Sigmoid colon (tissue), 7 donors: ENCODE results near the gene GLIS2. TPM values are rescaled to one million over a fixed set of nuclear protein-coding genes. Genes with fewer than 3 reads are reported as not detected.

Source experiments
- DNase-seq: peaks from one replicate; pipeline ENCODE4 v3.0.0-alpha.2; 2019
- H3K27ac ChIP-seq, 4 donors: fragments of 200-600 bp; sonication (generic); one replicate each; pipeline ENCODE4 v1.5.1; 2016 to 2019; ENCODE audit warnings: mild to moderate bottlenecking in 1 of 4
- H3K27me3 ChIP-seq, 3 donors: fragments of 200-600 bp; sonication (generic); one replicate each; pipeline ENCODE4 v1.5.1; 2019; ENCODE audit warnings: mild to moderate bottlenecking in 1 of 3
- H3K36me3 ChIP-seq, 4 donors: fragments of 200-600 bp; sonication (generic); one replicate each; pipeline ENCODE4 v1.5.1; 2016 to 2019
- H3K4me1 ChIP-seq, 4 donors: fragments of 200-600 bp; sonication (generic); one replicate each; pipeline ENCODE4 v1.5.1; 2017 to 2019
- H3K4me3 ChIP-seq, 4 donors: fragments of 200-600 bp; sonication (generic); one replicate each; pipeline ENCODE4 v1.5.1; 2017 to 2019; ENCODE audit warnings: mild to moderate bottlenecking in 2 of 4, moderate library complexity in 1 of 4
- H3K9me3 ChIP-seq, 4 donors: fragments of 200-600 bp in 3 of 4; sonication (generic) in 3 of 4; one replicate each; pipeline versions ENCODE4 v1.5.1 to v1.6.1; 2013 to 2019
- EP300 ChIP-seq, 4 donors: sonication (generic); formaldehyde crosslinking; IDR thresholded peaks; one replicate each; pipeline ENCODE4 v1.6.1; 2017; ENCODE audit warnings: antibody characterized with exemption in 4 of 4
- POLR2A ChIP-seq, 2 donors: fragments of 450-650 bp; IDR thresholded peaks; one replicate each; pipeline ENCODE4 v1.6.1; 2016; ENCODE audit warnings: antibody characterized with exemption in 2 of 2, mild to moderate bottlenecking in 2 of 2, moderate library complexity in 2 of 2
- POLR2AphosphoS5 ChIP-seq, 4 donors: sonication (generic); formaldehyde crosslinking; IDR thresholded peaks; one replicate each; pipeline ENCODE4 v1.6.1; 2017; ENCODE audit warnings: antibody characterized with exemption in 4 of 4
- WGBS, 2 donors: extraction: QIAGEN DNeasy Blood & Tissue Kit; methylation state at CpG; one replicate each; pipeline ENCODE4 v1.1.7; 2013; 5-methylcytosine and 5-hydroxymethylcytosine counted together
- intact Hi-C: fragments of 100-400 bp; cut with DNase I; formaldehyde crosslinking; loops from one replicate; pipeline ENCODE4 v1.15.1; 2023
- polyA plus RNA-seq, 3 donors: library from polyadenylated mRNA; stranded (reverse); fragments of 200-250 nt; gene quantifications; one replicate each; pipeline ENCODE4 v1.2.3, GENCODE V29; 2013
- total RNA-seq, 4 donors: library from RNA; depleted of rRNA; stranded (reverse); fragments of >200 nt; gene quantifications; one replicate each; pipeline ENCODE4 v1.1.0, GENCODE V29; 2016
- TF ChIP-seq, protein P1 (sequence below), 4 experiments: fragments of 450-650 bp in 3 of 4; fragments of 200-600 bp in 1 of 4; IDR thresholded peaks; one replicate each; pipeline ENCODE4 v1.5.1; 2016 to 2019; ENCODE audit warnings: antibody characterized with exemption in 4 of 4, mild to moderate bottlenecking in 3 of 4, moderate library complexity in 2 of 4
- donor health status: healthy with polysubstance abuse.
- donor health status: Bipolar disorder and iron deficiency.
- donor health status: healthy.

Gene GLIS2
- total and polyA plus RNA-seq, 7 donors: 0.69 to 11.9 (median 5.4) TPM

DNA sequence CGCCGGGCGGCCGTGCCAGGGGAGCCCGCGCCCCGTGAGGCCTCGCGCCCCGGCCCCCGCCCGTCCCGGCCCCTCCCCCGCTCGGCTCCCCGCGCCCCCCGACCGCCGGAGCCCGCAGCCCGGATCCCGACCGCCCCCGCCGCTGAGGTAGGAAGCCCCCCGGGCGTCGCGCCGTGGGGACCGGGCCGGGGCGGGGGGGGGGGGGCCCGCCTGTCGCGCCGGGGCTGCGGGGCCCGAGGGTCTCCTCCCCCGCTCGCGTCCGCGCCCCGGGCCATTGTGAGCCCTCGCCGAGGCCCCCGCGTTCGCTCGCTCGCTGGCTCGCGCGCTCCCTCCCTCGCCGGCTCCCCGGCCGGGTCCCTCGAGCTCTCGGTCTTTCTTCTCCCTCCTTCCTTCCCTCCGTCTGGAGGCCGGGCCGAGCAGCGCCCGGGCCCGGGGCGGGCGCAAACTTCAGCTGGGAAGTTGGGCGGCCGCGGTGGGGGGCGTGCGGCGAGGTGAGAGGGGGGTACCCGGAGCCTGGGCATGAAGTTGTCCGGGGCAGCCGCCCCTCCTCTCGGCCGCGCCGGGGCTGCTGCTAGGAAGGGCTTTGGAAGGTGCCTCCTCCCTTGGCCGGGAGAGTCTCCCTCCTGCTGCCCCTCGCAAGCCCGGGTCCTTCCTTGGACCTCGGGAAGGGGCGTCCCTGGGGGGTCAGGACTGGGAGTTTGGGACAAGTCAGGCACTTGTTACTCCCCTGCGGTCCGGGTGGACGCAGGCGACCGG is 419 bp downstream of the GLIS2 start:
- H3K27ac ChIP-seq: peak overlapping the region; percentile 90 to 98 (median 96)
- peak; percentile 59 for DNase-seq
- H3K36me3 ChIP-seq: no peaks in the 10 kb centered on the region
- no peaks in the 10 kb centered on the region for H3K27me3 ChIP-seq
- 2 to 5% methylated on average over 93 of the region's 93 CpGs for WGBS, 2 donors
- no peak for TF ChIP-seq POLR2A (IDR thresholded peaks at IDR 0.05)
- TF ChIP-seq POLR2AphosphoS5 (IDR thresholded peaks at IDR 0.05): no peak
- TF ChIP-seq, protein P1, sequence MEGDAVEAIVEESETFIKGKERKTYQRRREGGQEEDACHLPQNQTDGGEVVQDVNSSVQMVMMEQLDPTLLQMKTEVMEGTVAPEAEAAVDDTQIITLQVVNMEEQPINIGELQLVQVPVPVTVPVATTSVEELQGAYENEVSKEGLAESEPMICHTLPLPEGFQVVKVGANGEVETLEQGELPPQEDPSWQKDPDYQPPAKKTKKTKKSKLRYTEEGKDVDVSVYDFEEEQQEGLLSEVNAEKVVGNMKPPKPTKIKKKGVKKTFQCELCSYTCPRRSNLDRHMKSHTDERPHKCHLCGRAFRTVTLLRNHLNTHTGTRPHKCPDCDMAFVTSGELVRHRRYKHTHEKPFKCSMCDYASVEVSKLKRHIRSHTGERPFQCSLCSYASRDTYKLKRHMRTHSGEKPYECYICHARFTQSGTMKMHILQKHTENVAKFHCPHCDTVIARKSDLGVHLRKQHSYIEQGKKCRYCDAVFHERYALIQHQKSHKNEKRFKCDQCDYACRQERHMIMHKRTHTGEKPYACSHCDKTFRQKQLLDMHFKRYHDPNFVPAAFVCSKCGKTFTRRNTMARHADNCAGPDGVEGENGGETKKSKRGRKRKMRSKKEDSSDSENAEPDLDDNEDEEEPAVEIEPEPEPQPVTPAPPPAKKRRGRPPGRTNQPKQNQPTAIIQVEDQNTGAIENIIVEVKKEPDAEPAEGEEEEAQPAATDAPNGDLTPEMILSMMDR (IDR thresholded peaks at IDR 0.05): no peak
- no peak for TF ChIP-seq EP300 (IDR thresholded peaks at IDR 0.05)
- no peaks in the 10 kb centered on the region for H3K9me3 ChIP-seq
- intact Hi-C loops: no loop called here
- H3K4me1 ChIP-seq: peaks cover 2 to 70% (median 61%) of the 10 kb centered on the region in 4 donors
- peak overlapping the region; percentile 60 to 71 (median 66) for H3K4me3 ChIP-seq

DNA sequence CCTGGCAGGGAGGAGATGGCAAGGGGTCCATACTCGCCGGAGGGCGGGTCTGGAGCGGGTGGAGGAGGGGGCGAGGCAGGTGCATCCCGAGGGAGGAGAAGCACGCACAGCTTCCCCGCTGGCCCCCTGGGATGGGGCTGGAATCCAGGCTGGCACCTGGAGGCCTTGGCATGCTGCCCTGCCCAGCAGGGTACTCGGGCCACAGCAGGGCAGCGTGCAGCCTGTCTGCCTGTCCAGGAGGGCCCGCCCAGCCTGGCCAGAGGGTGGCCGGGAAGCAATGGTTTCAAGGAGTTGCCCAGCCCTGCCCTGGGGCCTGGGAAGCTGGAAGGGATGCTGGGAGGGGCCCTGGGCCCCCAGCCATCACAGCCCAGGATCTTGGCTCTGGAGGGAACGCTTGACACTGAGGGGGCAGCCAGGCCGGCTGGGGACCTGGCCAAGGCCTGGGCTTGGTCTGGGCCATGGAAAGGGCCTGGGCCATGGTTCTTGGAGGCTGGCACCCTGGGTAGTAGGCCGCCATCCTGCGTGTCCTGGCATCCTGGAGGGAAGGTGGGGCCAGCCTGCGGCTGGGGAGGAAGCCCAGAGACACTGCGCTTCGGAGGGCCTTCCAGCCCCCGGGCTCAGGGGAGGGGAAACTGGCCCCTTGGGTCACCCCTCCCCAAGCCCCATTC is 1.1 kb downstream of the GLIS2 start:
- no peaks in the 10 kb centered on the region for H3K27me3 ChIP-seq
- H3K4me1 ChIP-seq: peaks cover 2 to 77% (median 66%) of the 10 kb centered on the region in 4 donors
- peak in 2 of 4 donors; percentile 30 to 37 for TF ChIP-seq POLR2AphosphoS5 (IDR thresholded peaks at IDR 0.05)
- TF ChIP-seq, protein P1 (IDR thresholded peaks at IDR 0.05): no peak
- no peak for TF ChIP-seq EP300 (IDR thresholded peaks at IDR 0.05)
- H3K9me3 ChIP-seq: no peaks in the 10 kb centered on the region
- peak overlapping the region; percentile 60 to 71 (median 66) for H3K4me3 ChIP-seq
- DNase-seq: peak; percentile 81
- H3K36me3 ChIP-seq: no peaks in the 10 kb centered on the region
- intact Hi-C loops: no loop called here
- 28 to 61% methylated on average over 20 of the region's 20 CpGs for WGBS, 2 donors
- peak overlapping the region; percentile 90 to 98 (median 96) for H3K27ac ChIP-seq

DNA sequence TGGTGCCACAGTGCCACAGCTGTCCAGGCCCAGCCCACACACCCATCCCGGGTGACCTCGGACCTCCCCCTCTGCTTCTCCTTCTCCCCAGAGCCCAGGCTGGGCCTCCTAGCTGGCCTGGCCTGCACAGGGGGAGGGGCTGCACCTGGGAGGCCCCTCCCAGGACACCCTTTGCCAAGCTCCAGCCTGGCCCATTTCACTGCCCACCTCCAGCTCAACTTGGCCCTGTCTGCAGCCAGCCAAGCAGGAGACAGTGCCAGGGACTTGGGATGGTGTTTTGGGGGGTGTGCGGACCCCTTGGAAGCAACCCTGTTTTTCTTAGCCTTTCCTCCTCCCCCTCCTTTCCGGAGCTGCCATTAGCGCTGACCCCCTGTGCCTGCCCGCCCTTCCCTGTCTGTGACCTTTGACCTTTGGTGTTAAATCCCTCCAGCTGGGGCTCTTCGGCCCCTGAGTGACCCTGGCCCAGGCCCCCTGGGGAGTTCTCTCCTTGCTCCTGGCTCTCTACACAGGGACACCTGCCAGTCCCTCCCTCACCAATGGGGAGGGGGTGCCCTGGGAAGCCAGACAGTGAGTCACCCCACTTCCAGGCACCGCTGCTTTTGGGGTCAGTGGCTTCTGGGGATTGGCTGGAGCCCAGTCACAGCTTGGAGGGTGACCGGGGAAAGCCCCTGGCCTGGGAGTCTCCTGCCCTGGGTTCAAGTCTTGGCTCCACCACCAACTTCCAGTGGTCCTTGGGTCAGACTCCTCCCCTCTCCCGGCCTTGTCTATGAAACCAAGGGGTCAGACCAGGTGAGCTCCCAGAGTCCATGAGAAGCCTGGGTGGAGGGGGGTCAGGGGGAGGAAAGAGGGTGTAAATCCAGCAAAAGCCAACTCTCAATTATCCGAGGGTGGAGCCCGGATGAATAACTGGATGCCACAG is 1.9 kb downstream of the GLIS2 start:
- H3K4me1 ChIP-seq: peaks cover 2 to 85% (median 72%) of the 10 kb centered on the region in 4 donors

DNA sequence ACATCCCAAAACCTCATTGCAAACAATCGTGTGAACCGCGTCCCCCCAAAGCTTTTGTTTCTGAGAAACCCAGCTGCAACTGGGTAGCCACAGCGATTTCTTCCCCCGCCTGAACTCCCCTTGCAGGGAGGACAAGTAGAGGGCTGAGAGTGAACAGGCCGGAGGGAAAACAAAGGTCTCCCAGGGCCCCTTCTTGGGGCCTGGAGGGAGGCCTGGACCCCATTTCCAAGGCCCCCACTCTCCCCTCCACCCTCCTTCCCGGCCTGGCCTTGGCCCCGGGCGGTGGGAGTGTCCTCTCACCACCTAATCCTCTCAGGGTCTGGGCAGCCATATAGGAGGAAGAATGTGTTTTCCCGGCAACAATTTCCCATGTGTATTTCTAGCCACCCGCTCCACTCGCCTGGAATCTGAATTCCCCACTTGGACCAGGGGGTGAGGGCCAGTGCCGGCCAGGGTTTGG is 2.6 kb downstream of the GLIS2 start:
- H3K4me1 ChIP-seq: peaks cover 2 to 89% (median 78%) of the 10 kb centered on the region in 4 donors
- TF ChIP-seq POLR2A (IDR thresholded peaks at IDR 0.05) (no peak), POLR2AphosphoS5 (IDR thresholded peaks at IDR 0.05) (no peak), EP300 (IDR thresholded peaks at IDR 0.05) (no peak)
- TF ChIP-seq, protein P1 (IDR thresholded peaks at IDR 0.05): no peak
- no peaks in the 10 kb centered on the region for H3K36me3 ChIP-seq
- 73 to 78% methylated on average over 13 of the region's 13 CpGs for WGBS, 2 donors
- peak overlapping the region; percentile 90 to 98 (median 96) for H3K27ac ChIP-seq
- no peaks in the 10 kb centered on the region for H3K9me3 ChIP-seq
- H3K4me3 ChIP-seq: no peak overlapping the region
- no peak for DNase-seq
- intact Hi-C loops: no loop called here
- H3K27me3 ChIP-seq: no peaks in the 10 kb centered on the region

More for the DNA sequence above, 1.9 kb downstream of the GLIS2 start:
- Histone ChIP-seq H3K4me3 (peak overlapping the region; percentile 60 to 71 (median 66)), H3K36me3 (no peaks in the 10 kb centered on the region), H3K27me3 (no peaks in the 10 kb centered on the region), H3K27ac (peak overlapping the region; percentile 90 to 98 (median 96)), H3K9me3 (no peaks in the 10 kb centered on the region)
- 49 to 73% methylated on average over 12 of the region's 12 CpGs for WGBS, 2 donors
- intact Hi-C loops: no loop called here
- peak; percentile 76 for DNase-seq
- TF ChIP-seq, protein P1 (IDR thresholded peaks at IDR 0.05): no peak
- TF ChIP-seq EP300 (IDR thresholded peaks at IDR 0.05) (no peak), POLR2A (IDR thresholded peaks at IDR 0.05) (no peak), POLR2AphosphoS5 (IDR thresholded peaks at IDR 0.05) (peak in 2 of 4 donors; percentile 26 to 54)
